Gastroesophageal sphincter (tissue), 4 donors: ENCODE data around the gene CIT. TPM values are rescaled to one million over a fixed set of nuclear protein-coding genes. Genes with fewer than 3 reads are reported as not detected.

Experiments used
- ATAC-seq: fragments of 150-250 bp; one replicate; pipeline ENCODE4 v1.9.1; 2016; ENCODE audit warnings: mild to moderate bottlenecking, moderate library complexity
- H3K27ac ChIP-seq, 4 donors: fragments of 200-600 bp; sonication (generic) in 3 of 4; 1 replicate in 3 of 4; 2 replicates in 1 of 4; pipeline ENCODE4 v1.5.1; 2016 to 2019
- H3K27me3 ChIP-seq: fragments of 200-600 bp; sonication (generic); one replicate; pipeline ENCODE4 v1.5.1; 2019
- H3K36me3 ChIP-seq, 2 donors: fragments of 200-600 bp; sonication (generic); one replicate each; pipeline ENCODE4 v1.5.1; 2019; ENCODE audit warnings: control low read depth in 1 of 2
- H3K4me1 ChIP-seq, 3 donors: fragments of 200-600 bp; sonication (generic); 1 replicate in 2 of 3; 2 replicates in 1 of 3; pipeline ENCODE4 v1.5.1; 2016 to 2019; ENCODE audit warnings: control low read depth in 2 of 3
- H3K4me3 ChIP-seq, 2 donors: fragments of 200-600 bp; sonication (generic); one replicate each; pipeline ENCODE4 v1.5.1; 2019; ENCODE audit warnings: mild to moderate bottlenecking in 1 of 2, moderate library complexity in 1 of 2
- H3K9me3 ChIP-seq, 3 donors: fragments of 200-600 bp; sonication (generic); one replicate each; pipeline ENCODE4 v1.5.1; 2017 to 2019; ENCODE audit warnings: control low read depth in 2 of 3
- EP300 ChIP-seq: sonication (generic); formaldehyde crosslinking; IDR thresholded peaks from one replicate; pipeline ENCODE4 v1.6.1; 2017; ENCODE audit warnings: antibody characterized with exemption, mild to moderate bottlenecking
- POLR2A ChIP-seq, 2 donors: fragments of 450-650 bp; IDR thresholded peaks; one replicate each; pipeline ENCODE4 v1.6.1; 2017; ENCODE audit warnings: antibody characterized with exemption in 2 of 2, mild to moderate bottlenecking in 2 of 2, moderate library complexity in 1 of 2
- POLR2AphosphoS5 ChIP-seq: sonication (generic); formaldehyde crosslinking; IDR thresholded peaks from one replicate; pipeline ENCODE4 v1.6.1; 2017; ENCODE audit warnings: antibody characterized with exemption
- whole genome bisulfite sequencing, 2 donors: methylation state at CpG; one replicate each; pipeline ENCODE4 v1.1.5; 2018; ENCODE audit warnings: low coverage in 1 of 2; 5-methylcytosine and 5-hydroxymethylcytosine counted together
- total RNA-seq, 4 donors: library from RNA; depleted of rRNA; stranded (reverse); fragments of >200 nt; gene quantifications; one replicate each; pipeline ENCODE4 v1.1.0, GENCODE V29; 2016
- TF ChIP-seq, protein P1 (sequence below), 4 experiments: fragments of 200-600 bp in 2 of 4; fragments of 450-650 bp in 2 of 4; sonication (generic) in 1 of 4; IDR thresholded peaks; one replicate each; pipeline ENCODE4 v1.5.1; 2017 to 2019; ENCODE audit warnings: antibody characterized with exemption in 4 of 4, mild to moderate bottlenecking in 2 of 4, moderate library complexity in 2 of 4

CIT gene
- total RNA-seq, 4 donors from 2014 or later: 3.8 to 9.7 (median 6.6) TPM

DNA sequence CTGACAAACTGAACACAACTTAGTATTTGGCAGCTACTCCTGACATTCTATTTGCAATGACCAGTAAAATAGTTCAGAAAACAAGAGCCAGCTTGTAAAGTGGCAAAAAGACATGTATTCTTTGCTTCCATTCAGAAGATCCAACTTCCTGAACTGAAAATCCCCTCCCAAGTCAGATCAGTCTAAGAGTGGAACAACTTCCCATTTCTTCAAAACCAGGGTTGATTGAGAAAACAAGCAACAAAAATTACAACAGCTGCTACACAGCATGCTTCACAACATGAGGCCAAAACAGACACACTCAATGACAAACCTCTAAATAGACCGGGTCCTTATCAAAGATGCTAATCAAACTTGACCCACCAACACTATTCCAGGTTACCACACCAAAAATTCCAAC, 40.3 kb downstream of the CIT start:
- TF ChIP-seq, protein P1, sequence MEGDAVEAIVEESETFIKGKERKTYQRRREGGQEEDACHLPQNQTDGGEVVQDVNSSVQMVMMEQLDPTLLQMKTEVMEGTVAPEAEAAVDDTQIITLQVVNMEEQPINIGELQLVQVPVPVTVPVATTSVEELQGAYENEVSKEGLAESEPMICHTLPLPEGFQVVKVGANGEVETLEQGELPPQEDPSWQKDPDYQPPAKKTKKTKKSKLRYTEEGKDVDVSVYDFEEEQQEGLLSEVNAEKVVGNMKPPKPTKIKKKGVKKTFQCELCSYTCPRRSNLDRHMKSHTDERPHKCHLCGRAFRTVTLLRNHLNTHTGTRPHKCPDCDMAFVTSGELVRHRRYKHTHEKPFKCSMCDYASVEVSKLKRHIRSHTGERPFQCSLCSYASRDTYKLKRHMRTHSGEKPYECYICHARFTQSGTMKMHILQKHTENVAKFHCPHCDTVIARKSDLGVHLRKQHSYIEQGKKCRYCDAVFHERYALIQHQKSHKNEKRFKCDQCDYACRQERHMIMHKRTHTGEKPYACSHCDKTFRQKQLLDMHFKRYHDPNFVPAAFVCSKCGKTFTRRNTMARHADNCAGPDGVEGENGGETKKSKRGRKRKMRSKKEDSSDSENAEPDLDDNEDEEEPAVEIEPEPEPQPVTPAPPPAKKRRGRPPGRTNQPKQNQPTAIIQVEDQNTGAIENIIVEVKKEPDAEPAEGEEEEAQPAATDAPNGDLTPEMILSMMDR (IDR thresholded peaks at IDR 0.05): no peak

DNA sequence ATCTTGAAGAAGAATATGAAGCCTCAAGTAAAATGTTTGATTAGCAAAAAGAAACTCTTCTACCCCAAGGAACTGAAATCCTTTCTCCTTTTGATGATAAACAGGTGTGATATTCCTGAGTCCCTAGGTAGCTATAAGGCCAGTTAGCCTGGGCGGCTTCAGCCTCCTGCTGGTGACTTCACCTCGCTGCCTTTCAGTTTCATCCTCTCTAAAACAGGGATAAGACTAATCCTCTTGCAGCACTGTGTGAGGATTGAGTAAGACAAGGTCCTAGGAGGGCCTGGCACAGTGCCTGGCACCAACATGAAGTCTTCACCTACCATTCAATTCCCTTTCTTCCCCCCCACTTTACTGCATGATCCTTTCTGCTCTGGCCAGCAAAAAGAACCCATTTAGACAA, 42.1 kb downstream of the CIT start:
- H3K36me3 ChIP-seq: no peaks in the 10 kb centered on the region
- H3K4me1 ChIP-seq: no peaks in the 10 kb centered on the region
- 79 to 91% methylated on average over 2 of the region's 2 CpGs for WGBS, 2 donors
- no peaks in the 10 kb centered on the region for H3K9me3 ChIP-seq
- H3K27me3 ChIP-seq: no peaks in the 10 kb centered on the region
- no peak overlapping the region for H3K27ac ChIP-seq
- TF ChIP-seq, protein P1 (IDR thresholded peaks at IDR 0.05): no peak
- no peak for TF ChIP-seq POLR2AphosphoS5
- TF ChIP-seq POLR2A (IDR thresholded peaks at IDR 0.05): no peak
- no peak for TF ChIP-seq EP300
- no peak overlapping the region for H3K4me3 ChIP-seq
- no peak for ATAC-seq

More for the DNA sequence above, 40.3 kb downstream of the CIT start:
- no peak for ATAC-seq
- Histone ChIP-seq H3K36me3 (no peaks in the 10 kb centered on the region), H3K4me1 (no peaks in the 10 kb centered on the region), H3K27ac (no peak overlapping the region), H3K9me3 (peaks cover 0 to 8% (median 0%) of the 10 kb centered on the region in 3 donors), H3K4me3 (no peak overlapping the region), H3K27me3 (no peaks in the 10 kb centered on the region)
- WGBS, 2 donors: 71 to 89% methylated on average over 1 of the region's 1 CpG

DNA sequence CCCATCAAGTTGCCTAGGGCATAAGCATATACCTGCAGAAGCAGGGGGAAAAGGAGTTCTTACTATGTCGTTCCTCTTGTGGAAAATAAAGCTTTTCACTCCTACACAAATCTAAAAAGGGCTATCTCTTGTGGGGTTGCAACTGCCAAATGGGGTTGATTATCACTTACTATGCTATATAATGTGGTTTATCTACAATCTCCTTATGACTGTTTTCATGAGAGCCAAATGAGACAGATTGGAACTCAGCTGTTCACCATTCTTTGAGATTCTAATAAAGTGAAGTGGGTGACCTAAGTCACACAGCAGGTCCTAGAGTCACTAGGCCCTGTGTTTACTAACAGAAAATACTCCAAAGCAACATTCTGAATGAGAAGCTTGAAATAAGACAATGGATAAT, 47.7 kb downstream of the CIT start:
- Histone ChIP-seq H3K4me3 (no peak overlapping the region), H3K9me3 (no peaks in the 10 kb centered on the region), H3K27ac (no peak overlapping the region), H3K4me1 (no peaks in the 10 kb centered on the region), H3K27me3 (no peaks in the 10 kb centered on the region), H3K36me3 (no peaks in the 10 kb centered on the region)
- TF ChIP-seq POLR2A (IDR thresholded peaks at IDR 0.05) (no peak), EP300 (no peak), POLR2AphosphoS5 (no peak)
- TF ChIP-seq, protein P1 (IDR thresholded peaks at IDR 0.05): no peak
- 90 to 100% methylated on average over 1 of the region's 1 CpG for WGBS, 2 donors
- ATAC-seq: no peak

DNA sequence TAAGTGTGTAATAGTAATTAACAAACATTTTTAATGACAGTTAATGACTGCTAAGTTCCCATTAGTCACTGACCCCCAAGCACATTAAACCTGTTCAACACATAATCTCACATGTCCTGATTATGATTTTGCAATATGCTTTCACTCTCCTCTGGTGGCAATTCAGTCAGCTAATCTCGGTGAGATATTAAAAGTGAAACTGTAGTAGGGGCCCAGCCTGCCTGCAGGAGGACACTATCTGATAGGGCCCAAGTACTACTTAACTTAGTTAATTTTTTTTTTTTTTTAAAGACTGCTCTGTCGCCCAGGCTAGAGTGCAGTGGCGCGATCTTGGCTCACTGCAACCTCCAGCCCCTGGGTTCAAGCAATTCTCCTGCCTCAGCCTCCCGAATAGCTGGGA, 48.8 kb downstream of the CIT start:
- Histone ChIP-seq H3K27me3 (no peaks in the 10 kb centered on the region), H3K36me3 (no peaks in the 10 kb centered on the region), H3K27ac (no peak overlapping the region), H3K9me3 (no peaks in the 10 kb centered on the region), H3K4me1 (no peaks in the 10 kb centered on the region), H3K4me3 (no peak overlapping the region)
- 75 to 97% methylated on average over 1 to 5 of the region's 5 CpGs for WGBS, 2 donors
- TF ChIP-seq POLR2A (IDR thresholded peaks at IDR 0.05) (no peak), EP300 (no peak), POLR2AphosphoS5 (no peak)
- TF ChIP-seq, protein P1 (IDR thresholded peaks at IDR 0.05): no peak
- ATAC-seq: no peak

DNA sequence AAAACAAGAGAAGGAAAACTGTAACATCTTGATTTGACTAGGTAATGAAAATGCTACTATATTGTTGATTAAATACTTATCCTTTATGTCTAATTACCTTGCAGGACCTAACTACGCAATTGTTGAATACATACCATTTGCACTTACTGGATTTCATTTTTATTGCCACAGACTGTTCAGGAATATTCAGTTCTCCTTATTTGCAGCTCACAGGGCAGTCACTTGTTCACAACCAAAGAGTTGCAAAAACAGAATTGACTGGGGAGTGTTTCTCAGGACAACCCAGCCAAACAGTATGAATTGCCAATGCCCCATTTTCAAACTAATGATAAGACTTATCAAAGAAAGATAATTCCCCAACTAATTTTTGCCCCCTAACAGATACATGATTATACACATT, 49.4 kb downstream of the CIT start:
- WGBS, 2 donors: 95 to 100% methylated on average over 1 of the region's 1 CpG
- no peak for ATAC-seq
- no peaks in the 10 kb centered on the region for H3K36me3 ChIP-seq

More for the DNA sequence above, 49.4 kb downstream of the CIT start:
- TF ChIP-seq POLR2A (IDR thresholded peaks at IDR 0.05) (no peak), EP300 (no peak), POLR2AphosphoS5 (no peak)
- TF ChIP-seq, protein P1 (IDR thresholded peaks at IDR 0.05): no peak
- Histone ChIP-seq H3K9me3 (no peaks in the 10 kb centered on the region), H3K27me3 (no peaks in the 10 kb centered on the region), H3K4me1 (no peaks in the 10 kb centered on the region), H3K4me3 (no peak overlapping the region), H3K27ac (no peak overlapping the region)
